ENCODE results near the gene AKT3.

The AKT3 gene

GRCh38 chr1:243732637-243733036 is 117.4 kb downstream of the AKT3 start:
- no peak for DNase-seq (ENCODE audit: low read depth in 2 of 2)

GRCh38 chr1:243731974-243732625 is 117.9 kb downstream of the AKT3 start:
- no peak for DNase-seq (ENCODE audit: low read depth in 2 of 2)

- no peak for DNase-seq (ENCODE audit: low read depth in 2 of 2)
Observed at GRCh38 chr1:243731301-243731891, 118.6 kb downstream of the AKT3 start.

- no peak for DNase-seq (ENCODE audit: low read depth in 2 of 2)
Observed at GRCh38 chr1:243730487-243731150, 119.4 kb downstream of the AKT3 start.

GRCh38 chr1:243729956-243730355 is 120.1 kb downstream of the AKT3 start:
- DNase-seq (ENCODE audit: low read depth in 2 of 2): no peak

DNA sequence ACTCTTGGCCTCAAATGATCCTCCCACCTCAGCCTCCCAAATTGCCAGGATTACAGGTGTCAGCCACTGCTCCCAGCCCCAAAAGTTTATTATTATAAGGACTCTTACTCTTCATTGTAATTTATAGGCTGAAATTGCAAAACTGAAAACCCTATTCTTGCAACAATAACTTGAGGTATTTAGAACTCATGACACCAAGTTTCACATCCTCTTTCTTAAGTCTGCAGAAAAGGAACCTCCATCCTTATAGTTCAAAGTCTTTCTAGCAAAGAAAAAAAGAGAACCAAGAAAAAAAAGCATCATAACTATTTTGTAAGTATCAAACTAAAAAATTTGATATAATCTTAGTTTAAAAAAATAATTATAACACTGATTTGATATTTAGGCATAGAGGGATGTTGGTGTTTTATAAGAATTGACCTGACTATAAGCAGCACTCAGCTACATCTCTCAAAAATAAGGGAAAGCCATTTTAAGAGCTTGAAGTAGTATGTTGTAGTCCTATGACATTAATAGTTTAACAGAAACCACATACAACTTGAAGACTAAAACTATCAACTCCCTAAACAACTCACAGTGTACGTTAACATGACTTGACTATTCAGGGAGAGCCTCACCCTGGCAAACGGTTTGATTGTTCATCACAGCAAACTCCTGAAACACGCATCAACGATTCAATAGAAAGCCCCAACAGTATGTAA is 122.4 kb downstream of the AKT3 start:
- no peak for DNase-seq (ENCODE audit: low read depth in 2 of 2)

DNA sequence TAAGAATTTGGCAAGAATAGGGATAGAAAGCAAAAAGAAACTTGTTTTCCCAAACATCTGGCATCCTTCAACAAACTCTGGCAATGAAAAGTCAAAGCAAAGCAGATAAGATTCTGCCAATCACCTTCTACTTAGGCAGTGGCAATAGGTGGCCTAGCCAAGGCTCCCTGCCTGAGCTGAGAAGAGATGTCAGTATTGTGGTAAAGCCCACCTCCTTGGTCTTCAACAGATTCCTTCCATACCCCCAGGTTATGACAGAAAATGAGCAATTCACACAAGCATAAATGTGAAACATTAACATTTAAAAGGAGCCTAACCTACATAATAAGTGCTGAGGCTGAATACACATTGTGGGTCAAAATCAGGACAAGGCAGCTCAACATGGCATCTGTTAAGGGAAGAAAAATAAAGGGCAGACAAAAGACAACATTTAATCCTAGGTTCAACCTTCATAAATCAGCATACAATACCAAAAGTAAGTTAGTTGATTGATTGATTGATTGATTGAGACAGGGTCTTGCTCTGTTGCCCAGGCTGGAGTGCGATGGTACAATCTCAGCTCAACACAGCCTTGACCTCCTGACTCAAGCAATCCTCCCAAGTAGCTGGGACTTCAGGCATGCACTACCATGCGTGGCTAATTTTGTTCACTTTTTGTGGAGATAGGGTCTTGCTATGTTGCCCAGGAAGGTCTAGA is 123.1 kb downstream of the AKT3 start:
- no peak for DNase-seq (ENCODE audit: low read depth in 2 of 2)

DNA sequence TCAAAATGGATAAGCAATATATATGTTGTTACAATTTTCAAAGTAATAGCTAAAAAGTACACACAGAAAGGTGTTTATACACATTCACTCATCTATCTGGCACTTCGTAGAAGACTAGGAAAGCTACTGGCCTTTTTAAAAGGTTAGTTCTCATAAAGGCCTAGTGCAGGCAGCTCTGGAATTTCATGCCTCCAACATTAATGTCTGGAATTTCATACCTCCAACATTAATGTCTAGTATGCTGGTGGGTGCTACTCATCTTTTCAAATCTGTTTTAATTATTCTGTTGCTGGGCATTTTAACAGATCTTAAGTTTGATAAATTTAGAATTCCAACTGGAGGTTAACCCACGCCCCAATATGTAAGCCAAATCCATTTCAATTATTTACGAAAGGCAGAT is 124.2 kb downstream of the AKT3 start:
- DNase-seq (ENCODE audit: low read depth in 2 of 2): no peak

- no peak for DNase-seq (ENCODE audit: low read depth in 2 of 2)
Observed at GRCh38 chr1:243725075-243725474, 125.0 kb downstream of the AKT3 start.

DNA sequence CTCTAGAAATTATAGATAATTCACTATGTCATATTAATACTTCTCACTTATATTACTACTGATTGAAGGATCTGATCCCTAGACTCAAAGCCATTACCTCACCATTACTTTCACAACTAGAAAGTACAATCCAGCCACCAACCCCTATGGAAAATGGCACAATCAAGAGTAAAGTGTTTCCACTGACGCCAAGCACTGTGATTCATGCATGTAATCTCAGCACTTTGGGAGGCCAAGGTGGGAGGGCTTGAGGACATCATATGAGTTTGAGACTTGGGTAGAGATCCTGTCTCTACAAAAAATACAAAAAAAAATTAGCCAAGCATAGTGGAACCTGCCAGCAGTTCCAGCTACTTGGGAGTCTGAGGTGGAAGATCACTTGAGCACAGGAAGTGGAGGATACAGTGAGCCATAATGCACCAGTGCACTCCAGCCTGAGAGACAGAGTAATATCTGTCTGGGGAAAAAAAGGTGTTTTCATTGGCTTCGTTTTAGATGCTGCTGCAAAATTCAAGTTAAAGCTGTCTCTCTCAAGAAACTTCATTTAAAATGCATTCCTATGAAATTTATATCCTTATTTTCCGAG is 126.5 kb downstream of the AKT3 start:
- no peak for DNase-seq (ENCODE audit: low read depth in 2 of 2)

DNA sequence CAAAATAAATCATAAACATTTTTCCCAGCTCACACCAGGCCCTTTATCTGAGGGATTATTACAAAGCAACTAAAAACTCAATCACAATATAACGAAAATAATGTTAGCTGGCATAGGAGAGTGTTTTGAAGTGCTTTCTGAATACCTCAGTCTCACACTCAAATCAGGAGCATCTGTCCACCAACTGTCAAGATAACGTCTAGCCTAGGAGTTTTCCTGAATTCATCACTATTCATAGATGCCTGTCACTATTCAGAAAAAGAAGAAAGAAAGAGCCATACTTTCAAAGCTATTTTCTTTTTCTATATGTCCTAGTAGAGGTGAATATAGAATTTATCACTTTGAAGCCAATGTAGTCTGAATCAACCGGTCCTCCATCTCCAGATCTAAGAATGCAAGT is 127.0 kb downstream of the AKT3 start:
- DNase-seq (ENCODE audit: low read depth in 2 of 2): no peak

- DNase-seq (ENCODE audit: low read depth in 2 of 2): no peak
Observed at GRCh38 chr1:243719476-243719875, 130.6 kb downstream of the AKT3 start.

- DNase-seq (ENCODE audit: low read depth in 2 of 2): no peak
Observed at GRCh38 chr1:243718893-243719292, 131.2 kb downstream of the AKT3 start.

GRCh38 chr1:243718022-243718421 is 132.0 kb downstream of the AKT3 start:
- no peak for DNase-seq (ENCODE audit: low read depth in 2 of 2)

DNA sequence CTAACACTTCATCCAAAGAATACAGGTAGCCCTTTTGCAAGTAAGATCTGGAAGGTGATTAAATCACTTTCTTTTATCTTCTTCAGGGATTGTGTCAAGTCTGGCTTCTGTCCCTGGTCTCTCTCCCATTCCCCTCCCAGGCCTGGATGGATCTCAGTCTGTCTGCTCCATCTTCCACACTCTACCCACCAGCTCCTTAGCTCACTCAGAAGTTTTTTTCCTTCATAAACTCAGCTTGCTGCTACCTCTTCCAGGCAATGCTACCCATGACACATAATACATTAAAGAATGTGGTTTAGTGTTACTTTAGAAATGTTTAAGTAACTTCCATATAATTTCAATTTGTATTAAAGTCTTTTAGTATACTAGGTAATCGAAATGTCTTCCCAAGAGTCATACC is 133.1 kb downstream of the AKT3 start:
- no peak for DNase-seq (ENCODE audit: low read depth in 2 of 2)

DNA sequence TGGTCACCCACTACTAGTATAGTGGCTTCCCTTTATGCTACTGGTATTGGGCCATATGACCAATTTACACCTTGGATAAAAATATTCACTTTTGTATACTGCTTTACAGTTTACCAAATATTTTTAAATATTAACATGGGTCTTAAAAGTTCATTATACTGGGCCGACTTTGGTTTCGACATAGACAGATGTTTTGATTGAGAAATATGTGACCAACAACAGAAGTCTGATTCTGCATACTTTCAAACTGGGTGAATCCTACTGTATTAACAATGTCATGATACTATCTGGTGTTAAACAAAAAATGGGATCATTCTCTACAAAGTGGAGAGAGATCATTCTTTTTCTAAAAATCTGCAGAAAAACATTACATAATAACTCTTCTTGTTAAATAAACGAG is 134.8 kb downstream of the AKT3 start:
- DNase-seq (ENCODE audit: low read depth in 2 of 2): no peak

DNA sequence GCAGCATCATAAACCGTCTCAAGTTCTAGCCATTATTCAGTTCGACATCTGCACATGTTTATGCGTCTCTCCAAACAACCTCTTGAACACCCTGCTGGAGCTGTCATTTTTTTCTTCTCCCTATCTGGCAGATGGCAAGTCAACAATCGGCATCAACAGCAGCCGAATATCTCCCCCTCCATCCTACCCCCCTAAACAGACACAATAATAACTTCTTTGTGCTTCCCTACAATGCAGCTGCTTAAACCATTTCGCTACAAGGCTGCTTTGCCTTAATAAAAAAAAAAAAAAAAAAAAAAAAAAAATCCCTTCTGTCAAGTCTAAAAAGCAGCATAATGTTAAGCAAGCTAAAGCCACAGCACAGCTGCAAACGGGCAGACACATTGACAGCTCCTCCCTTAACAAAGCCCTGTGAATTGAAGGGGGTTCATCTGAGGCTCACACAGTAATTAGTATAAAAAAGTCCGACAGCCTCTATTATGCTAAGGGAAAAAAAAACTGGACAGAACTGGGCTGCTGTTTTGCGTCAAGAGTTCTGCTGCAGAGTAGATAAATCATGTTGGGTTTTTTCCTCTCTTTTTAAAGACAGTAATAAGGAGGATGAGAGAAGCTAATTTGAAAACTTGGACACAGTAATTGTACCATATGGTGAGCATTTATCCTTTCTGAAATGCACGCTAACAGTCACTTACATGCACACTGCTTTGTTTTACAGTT is 136.4 kb downstream of the AKT3 start:
- no peak for DNase-seq (ENCODE audit: low read depth in 2 of 2)

DNA sequence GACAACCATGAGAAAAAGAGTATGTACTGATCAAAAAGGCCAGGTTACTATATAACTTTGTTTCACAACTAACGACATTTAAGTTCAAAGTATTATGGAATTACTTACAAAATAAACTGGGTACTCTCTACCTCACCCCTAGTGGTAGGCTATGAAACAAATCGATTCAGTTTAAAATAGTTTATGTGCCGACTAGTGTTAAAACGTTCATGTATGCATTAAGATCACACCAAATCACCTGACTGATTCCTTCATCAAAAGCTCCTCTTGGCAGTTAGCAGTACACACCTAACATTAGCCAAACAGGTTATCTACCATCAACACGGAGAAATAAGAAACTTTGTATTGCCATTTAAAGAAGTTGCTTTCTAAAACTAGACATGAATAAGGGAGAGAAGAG is 137.1 kb downstream of the AKT3 start:
- no peak for DNase-seq (ENCODE audit: low read depth in 2 of 2)

DNA sequence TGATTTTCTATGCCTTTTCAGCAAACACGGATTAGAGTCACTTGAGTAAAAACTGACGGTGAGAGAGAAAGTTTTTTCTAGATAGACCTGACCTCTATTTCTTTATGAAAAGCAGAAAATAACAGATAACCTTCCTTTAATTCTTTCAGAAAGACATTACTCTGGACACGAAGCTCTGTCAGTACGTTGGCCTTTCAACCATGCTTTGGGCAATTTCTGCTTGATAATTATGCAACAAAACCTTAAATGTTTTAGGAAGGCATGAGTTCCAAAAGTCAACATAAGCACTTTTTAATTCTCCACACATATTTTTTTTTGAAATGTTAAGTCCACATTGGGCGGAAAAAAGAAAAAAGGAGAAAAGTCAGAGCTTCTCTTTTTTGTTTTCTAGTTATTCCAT is 137.8 kb downstream of the AKT3 start:
- DNase-seq (ENCODE audit: low read depth in 2 of 2): no peak

DNA sequence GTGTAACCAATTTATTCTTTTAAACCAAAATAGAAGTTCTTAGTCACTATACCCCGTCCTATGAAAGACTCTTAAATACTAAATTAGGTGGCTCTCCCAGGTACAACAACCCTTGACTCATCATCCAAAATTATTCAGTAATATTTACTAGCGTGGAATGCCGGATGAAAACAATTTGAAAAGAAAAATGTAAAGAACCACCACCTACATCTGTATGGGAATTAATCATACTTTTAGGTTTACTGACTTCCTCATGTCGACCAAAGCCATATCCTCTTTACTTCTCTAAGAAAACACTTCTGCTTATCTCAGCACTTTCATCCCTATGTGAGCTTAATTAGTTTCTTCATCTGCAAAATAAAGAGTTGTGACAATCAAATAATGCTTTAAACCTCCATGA is 139.6 kb downstream of the AKT3 start:
- no peak for DNase-seq (ENCODE audit: low read depth in 2 of 2)

DNA sequence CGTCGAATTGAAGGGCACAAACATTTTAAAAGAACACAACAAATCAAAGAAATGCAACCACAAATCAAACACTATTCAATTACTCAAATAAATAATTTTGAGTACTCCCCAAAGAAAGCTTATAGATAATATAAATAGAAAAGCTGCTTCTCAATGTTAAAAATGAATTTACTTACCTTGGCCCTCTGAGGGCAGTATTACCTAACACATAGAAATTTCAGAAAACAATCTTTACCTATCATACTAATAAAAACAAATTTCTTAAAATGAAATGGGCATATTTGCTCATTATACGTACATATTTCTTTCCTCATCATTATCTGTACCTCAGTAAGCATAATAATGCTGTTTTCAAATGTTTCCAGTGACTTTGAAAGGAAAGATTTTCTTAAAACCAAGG is 141.8 kb downstream of the AKT3 start:
- DNase-seq (ENCODE audit: low read depth in 2 of 2): no peak
